Endothelial cell of umbilical vein (primary cell): ENCODE data around the gene BCL2L13. TPM values are rescaled to one million over a fixed set of nuclear protein-coding genes. Genes with fewer than 3 reads are reported as not detected.
A peak's percentile ranks its signal among the peaks of the same experiment; 100 is the strongest.

ENCODE experiments used
- BruUV-seq: library from RNA; stranded (reverse); fragments of 400-500 nt; replicated peaks from 2 replicates; lab custom pipeline; 2021; lab: Mats Ljungman, UMichigan
- CTCF ChIA-PET: fragments of 300-600, 350-600 bp; sonication (Branson Sonifier 250); formaldehyde crosslinking; loops from one replicate; lab custom pipeline; 2021; ENCODE audit warnings: antibody characterized with exemption, inconsistent platforms; lab: Charles Lee
- POLR2A ChIA-PET: fragments of 300-600, 350-600 bp; sonication (Branson Sonifier 250); formaldehyde crosslinking; loops from one replicate; lab custom pipeline; 2021; ENCODE audit warnings: antibody characterized with exemption, inconsistent platforms; lab: Charles Lee
- DNase-seq: peaks from one replicate; pipeline ENCODE4 v3.0.0-alpha.2; 2011; ENCODE audit warnings: low read depth, low spot score
- FAIRE-seq: peaks from 2 replicates; lab custom pipeline; 2011; peaks lifted over from hg19 to GRCh38; lab: Jason Lieb, UNC
- H2AFZ ChIP-seq: 2 replicates; pipeline ENCODE4 v1.6.0; 2012; ENCODE audit warnings: low read depth, low read length, control low read depth, inconsistent platforms
- H3K27ac ChIP-seq: 2 replicates; pipeline ENCODE4 v1.5.1; 2011; ENCODE audit warnings: low read depth, mild to moderate bottlenecking, control low read depth, low read length, moderate library complexity; ENCODE audit not compliant: insufficient read depth
- H3K27me3 ChIP-seq, 2 experiments: 2 replicates each; pipeline versions ENCODE4 v1.6.0 to v1.6.1; 2011; ENCODE audit warnings: low read length in 2 of 2, mixed read lengths in 1 of 2; ENCODE audit not compliant: control insufficient read depth in 2 of 2, insufficient read depth in 2 of 2
- H3K36me3 ChIP-seq, 2 experiments: 2 replicates in 1 of 2; 3 replicates in 1 of 2; pipeline ENCODE4 v1.5.1; 2011; ENCODE audit warnings: low read length in 2 of 2, mild to moderate bottlenecking in 1 of 2, moderate library complexity in 1 of 2; ENCODE audit not compliant: control insufficient read depth in 2 of 2, insufficient read depth in 2 of 2; ENCODE audit errors: extremely low read depth in 1 of 2
- H3K4me1 ChIP-seq: 3 replicates; pipeline ENCODE4 v1.5.1; 2011; ENCODE audit warnings: mild to moderate bottlenecking, low read length; ENCODE audit not compliant: control insufficient read depth, insufficient read depth; ENCODE audit errors: extremely low read depth
- H3K4me2 ChIP-seq: 2 replicates; pipeline ENCODE4 v1.6.1; 2011; ENCODE audit warnings: low read length, control low read depth, mixed read lengths; ENCODE audit not compliant: insufficient read depth
- H3K4me3 ChIP-seq, 3 experiments: fragments of 200-600 bp in 1 of 3; sonication (generic), shearing (Covaris generic) in 1 of 3; replicated peaks in 1 of 3; 2 replicates each; pipeline ENCODE4 v1.5.1; 2011 to 2016; ENCODE audit warnings: control low read depth in 3 of 3, low read length in 3 of 3, mild to moderate bottlenecking in 2 of 3, inconsistent platforms in 1 of 3, low read depth in 1 of 3, moderate library complexity in 1 of 3; ENCODE audit not compliant: insufficient read depth in 1 of 3
- H3K79me2 ChIP-seq: 2 replicates; pipeline ENCODE4 v1.6.0; 2012; ENCODE audit warnings: low read length, inconsistent platforms; ENCODE audit not compliant: control insufficient read depth, insufficient read depth
- H3K9ac ChIP-seq: replicated peaks from 2 replicates; pipeline ENCODE3; 2011; ENCODE audit warnings: low read length, control low read depth; ENCODE audit not compliant: insufficient read depth; ENCODE audit errors: extremely low read depth
- H3K9me1 ChIP-seq: replicated peaks from 3 replicates; pipeline ENCODE4 v1.6.0; 2011; ENCODE audit warnings: mild to moderate bottlenecking, low read length; ENCODE audit not compliant: control insufficient read depth, insufficient read depth; ENCODE audit errors: extremely low read depth
- H3K9me3 ChIP-seq: replicated peaks from 2 replicates; pipeline ENCODE4 v1.5.1; 2012; ENCODE audit warnings: low read length, inconsistent platforms; ENCODE audit not compliant: control insufficient read depth, insufficient read depth
- H4K20me1 ChIP-seq: replicated peaks from 2 replicates; pipeline ENCODE3; 2011; ENCODE audit warnings: mild to moderate bottlenecking, low read length; ENCODE audit not compliant: control insufficient read depth, insufficient read depth; ENCODE audit errors: extremely low read depth
- EZH2 ChIP-seq: IDR thresholded peaks from 2 replicates; pipeline ENCODE4 v1.6.1; 2012; ENCODE audit warnings: borderline replicate concordance, low read depth, mild to moderate bottlenecking, moderate library complexity, low read length, inconsistent platforms; ENCODE audit not compliant: severe bottlenecking
- FOS ChIP-seq: IDR thresholded peaks from 2 replicates; pipeline ENCODE4 v1.6.1; 2011; ENCODE audit warnings: mild to moderate bottlenecking, low read length, moderate library complexity, borderline replicate concordance; ENCODE audit not compliant: insufficient read depth
- GATA2 ChIP-seq: IDR thresholded peaks from 2 replicates; pipeline ENCODE4 v1.7.0; 2011; ENCODE audit warnings: low read depth, mild to moderate bottlenecking, moderate library complexity, mixed read lengths, low read length; ENCODE audit not compliant: insufficient read length, insufficient read depth
- JUN ChIP-seq: IDR thresholded peaks from 2 replicates; pipeline ENCODE4 v1.6.1; 2011; ENCODE audit warnings: borderline replicate concordance, low read depth; ENCODE audit not compliant: insufficient read length, insufficient read depth
- MYC ChIP-seq: IDR thresholded peaks from one replicate; pipeline ENCODE4 v1.6.1; 2011; ENCODE audit warnings: mild to moderate bottlenecking, low read depth, low read length
- POLR2A ChIP-seq: IDR thresholded peaks from 2 replicates; pipeline ENCODE4 v1.6.1; 2012; ENCODE audit warnings: low read depth, mild to moderate bottlenecking, control low read depth, low read length
- POLR2AphosphoS5 ChIP-seq: IDR thresholded peaks from 2 replicates; pipeline ENCODE4 v1.6.1; 2012; ENCODE audit warnings: low read depth, mild to moderate bottlenecking, control low read depth, low read length, moderate library complexity; ENCODE audit not compliant: insufficient read depth
- dilution Hi-C: fragments of 300-500 bp; cut with MboI; formaldehyde crosslinking; loops from one replicate; pipeline ENCODE4 v1.15.0; 2019; ENCODE audit warnings: low sequenced_read_pairs; ENCODE audit not compliant: extremely low pct_ligation_motif_present
- intact Hi-C: fragments of 100-400 bp; cut with micrococcal nuclease; formaldehyde crosslinking; loops from one replicate; pipeline ENCODE4 v1.10.0; 2022
- polyA plus RNA-seq, 4 experiments: library from polyadenylated mRNA; depleted of rRNA in 3 of 4; stranded (reverse) in 3 of 4; unstranded in 1 of 4; fragments of >200 nt; gene quantifications; 2 replicates each; pipeline versions ENCODE4 v1.2.1 to v1.2.3, GENCODE V29; 2011 to 2012; ENCODE audit warnings: missing spikeins in 1 of 4
- total RNA-seq: library from RNA; stranded (reverse); gene quantifications from 2 replicates; pipeline ENCODE4 v1.2.3, GENCODE V29; 2021
- TF ChIP-seq, protein P1 (sequence below): IDR thresholded peaks from 2 replicates; pipeline ENCODE4 v1.6.1; 2011; ENCODE audit not compliant: insufficient read depth, insufficient read length
- TF ChIP-seq, protein P2 (sequence below), 2 donors: IDR thresholded peaks; 1 replicate in 1 of 2; 2 replicates in 1 of 2; pipeline ENCODE4 v1.5.1; 2011; ENCODE audit warnings: low read length in 2 of 2, mild to moderate bottlenecking in 2 of 2, moderate library complexity in 2 of 2, control low read depth in 1 of 2, inconsistent platforms in 1 of 2, low read depth in 1 of 2; ENCODE audit not compliant: insufficient read depth in 1 of 2; ENCODE audit errors: extremely low read depth in 1 of 2

The BCL2L13 gene
- total and polyA plus RNA-seq, 2 donors (not counting 3 experiments of a cell fraction or from before 2014, with no cell fraction given), result 28.1 to 36.2 TPM

DNA sequence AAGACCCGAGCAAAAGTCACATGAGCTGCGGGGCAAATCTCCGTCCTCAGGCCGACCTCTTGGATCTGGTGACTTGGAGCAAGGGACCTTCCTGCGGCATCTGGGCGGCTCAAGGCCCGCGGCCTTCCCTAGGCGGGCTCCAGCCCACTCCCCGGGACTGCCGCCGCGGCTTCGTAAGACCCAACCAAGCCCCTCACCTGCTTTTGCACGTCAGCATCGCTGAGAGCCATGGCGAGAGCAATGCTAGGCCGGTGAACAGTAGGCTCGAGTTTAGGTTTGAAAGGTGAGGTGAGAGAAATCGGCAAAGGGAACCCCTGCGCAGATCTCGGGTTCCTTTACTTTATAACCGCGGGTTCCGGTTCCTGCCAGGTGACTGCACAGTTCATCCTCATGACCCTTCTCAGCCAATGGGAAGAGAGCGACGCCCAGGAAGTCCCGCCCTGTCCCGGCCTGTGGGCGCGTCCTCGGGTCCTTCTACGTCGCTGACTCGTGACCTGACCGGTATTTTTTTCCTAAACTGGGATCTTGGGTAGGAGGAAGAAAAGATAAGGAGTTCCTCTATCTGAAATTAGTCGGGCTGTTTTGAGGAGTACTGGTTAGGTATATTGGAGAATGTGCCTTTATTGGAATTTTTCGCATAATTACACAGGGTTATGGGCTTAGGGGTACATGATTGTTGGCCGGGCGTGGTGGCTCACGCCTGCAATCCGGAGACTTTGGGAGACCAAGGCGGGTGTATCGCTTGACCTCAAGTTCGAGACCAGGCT is 10.0 kb upstream of the BCL2L13 start, which contains the start of gene ATP6V1E1:
Gene ATP6V1E1, minus strand, starts transcription at position 344 of the 767 bp plus-strand sequence. Its CDS starts 114 bp downstream, at position 230.
- peaks cover 40% of the 10 kb centered on the region for H3K79me2 ChIP-seq
- no TSS peak for BruUV-seq
- CTCF ChIA-PET, result no interaction called here

DNA sequence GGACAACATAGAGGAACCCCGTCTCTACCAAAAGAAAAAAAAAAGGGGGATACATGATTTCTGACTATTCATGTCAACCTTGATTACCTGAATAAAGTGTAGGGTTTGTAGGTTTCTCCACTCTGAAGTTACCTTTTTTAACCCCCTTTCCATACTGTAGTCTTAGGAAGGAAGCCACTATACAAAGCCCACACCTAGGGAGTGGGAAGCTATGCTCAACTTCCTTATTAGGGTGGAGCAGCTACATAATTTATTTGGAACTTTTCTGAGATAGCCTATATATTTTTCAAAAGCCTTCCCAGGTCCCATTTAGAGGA is 9.4 kb upstream of the BCL2L13 start:
- H3K4me3 ChIP-seq, result peak overlapping the region; percentile 72 to 93 (median 92)
- peak overlapping the region; percentile 99 for H3K9ac ChIP-seq
- TF ChIP-seq GATA2 (no peak), EZH2 (no peak), POLR2AphosphoS5 (no peak), FOS (no peak), POLR2A (no peak), JUN (no peak), MYC (no peak)
- TF ChIP-seq, protein P1, sequence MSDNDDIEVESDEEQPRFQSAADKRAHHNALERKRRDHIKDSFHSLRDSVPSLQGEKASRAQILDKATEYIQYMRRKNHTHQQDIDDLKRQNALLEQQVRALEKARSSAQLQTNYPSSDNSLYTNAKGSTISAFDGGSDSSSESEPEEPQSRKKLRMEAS, result no peak
- TF ChIP-seq, protein P2, sequence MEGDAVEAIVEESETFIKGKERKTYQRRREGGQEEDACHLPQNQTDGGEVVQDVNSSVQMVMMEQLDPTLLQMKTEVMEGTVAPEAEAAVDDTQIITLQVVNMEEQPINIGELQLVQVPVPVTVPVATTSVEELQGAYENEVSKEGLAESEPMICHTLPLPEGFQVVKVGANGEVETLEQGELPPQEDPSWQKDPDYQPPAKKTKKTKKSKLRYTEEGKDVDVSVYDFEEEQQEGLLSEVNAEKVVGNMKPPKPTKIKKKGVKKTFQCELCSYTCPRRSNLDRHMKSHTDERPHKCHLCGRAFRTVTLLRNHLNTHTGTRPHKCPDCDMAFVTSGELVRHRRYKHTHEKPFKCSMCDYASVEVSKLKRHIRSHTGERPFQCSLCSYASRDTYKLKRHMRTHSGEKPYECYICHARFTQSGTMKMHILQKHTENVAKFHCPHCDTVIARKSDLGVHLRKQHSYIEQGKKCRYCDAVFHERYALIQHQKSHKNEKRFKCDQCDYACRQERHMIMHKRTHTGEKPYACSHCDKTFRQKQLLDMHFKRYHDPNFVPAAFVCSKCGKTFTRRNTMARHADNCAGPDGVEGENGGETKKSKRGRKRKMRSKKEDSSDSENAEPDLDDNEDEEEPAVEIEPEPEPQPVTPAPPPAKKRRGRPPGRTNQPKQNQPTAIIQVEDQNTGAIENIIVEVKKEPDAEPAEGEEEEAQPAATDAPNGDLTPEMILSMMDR (IDR thresholded peaks at IDR 0.05; ENCODE audit: extremely low read depth in 1 of 2, insufficient read depth in 1 of 2, low read depth in 1 of 2, low read length in 2 of 2), result no peak
- BruUV-seq, result TSS peak; percentile 89
- peaks cover 35% of the 10 kb centered on the region for H3K79me2 ChIP-seq
- dilution Hi-C loops (no loop called here), intact Hi-C loops (loop anchor here (2.0 kb wide), 1 partner anchor 78 kb away; no protein-coding TSS in a partner anchor)
- no peaks in the 10 kb centered on the region for H3K36me3 ChIP-seq
- H3K4me1 ChIP-seq, result peaks cover 8% of the 10 kb centered on the region
- H3K4me2 ChIP-seq, result peak overlapping the region; percentile 98
- ChIA-PET POLR2A (no interaction called here), CTCF (interaction anchor here (0.5 kb wide), 1 partner anchor 122 kb away, joined by 3 read pairs; no protein-coding TSS in a partner anchor)
- no peaks in the 10 kb centered on the region for H3K9me3 ChIP-seq
- FAIRE-seq, result no peak
- H4K20me1 ChIP-seq, result peaks cover 3% of the 10 kb centered on the region
- H2AFZ ChIP-seq, result peak overlapping the region; percentile 93
- no peaks in the 10 kb centered on the region for H3K9me1 ChIP-seq
- H3K27ac ChIP-seq, result peak overlapping the region; percentile 93
- no peak for DNase-seq
- no peaks in the 10 kb centered on the region for H3K27me3 ChIP-seq

More for the DNA sequence above, 10.0 kb upstream of the BCL2L13 start, which contains the start of gene ATP6V1E1:
- Histone ChIP-seq H3K9me1 (no peaks in the 10 kb centered on the region), H4K20me1 (peaks cover 3% of the 10 kb centered on the region), H3K4me2 (peak within 1 kb of the TSS; percentile 98), H3K9ac (peak within 1 kb of the TSS; percentile 99), H3K36me3 (no peaks in the 10 kb centered on the region), H3K27ac (peak within 1 kb of the TSS; percentile 93), H3K4me3 (peak within 1 kb of the TSS; percentile 72 to 93 (median 92)), H3K9me3 (no peaks in the 10 kb centered on the region), H3K27me3 (no peaks in the 10 kb centered on the region), H2AFZ (peak within 1 kb of the TSS; percentile 93), H3K4me1 (peaks cover 8% of the 10 kb centered on the region)
- peak; percentile 75 for TF ChIP-seq POLR2A
- no peak for TF ChIP-seq EZH2
- TF ChIP-seq, protein P1, result peak; percentile 89
- TF ChIP-seq POLR2AphosphoS5, result peak; percentile 79
- DNase-seq, result peak; percentile 98
- intact Hi-C loops, result loop anchor here (1.0 to 2.0 kb wide), 2 partner anchors 10 to 78 kb away; partner anchors contain the start of gene BCL2L13
- dilution Hi-C loops, result no loop called here
- POLR2A ChIA-PET, result no interaction called here
- peak; percentile 92 for FAIRE-seq
